ENCODE results near the gene NCBP2.

Gene NCBP2

GRCh38 chr3:196931828-196932587 is 10.3 kb downstream of the NCBP2 start:
- Histone ChIP-seq H3K27ac (ENCODE audit: low read length) (no peak overlapping the region), H3K4me3 (ENCODE audit: low read length) (no peak overlapping the region), H3K9me3 (ENCODE audit: insufficient read depth, low read depth, low read length) (no peaks in the 10 kb centered on the region), H3K36me3 (ENCODE audit: insufficient read depth, low read depth, low read length) (peaks cover 87% of the 10 kb centered on the region), H3K4me1 (ENCODE audit: insufficient read depth, low read length) (no peaks in the 10 kb centered on the region), H3K27me3 (ENCODE audit: insufficient read depth, low read length) (no peaks in the 10 kb centered on the region), H3K9ac (ENCODE audit: low read depth, low read length) (no peak overlapping the region)

GRCh38 chr3:196931157-196931556 is 11.2 kb downstream of the NCBP2 start:
- no peaks in the 10 kb centered on the region for H3K9me3 ChIP-seq (ENCODE audit: insufficient read depth, low read depth, low read length)
- H3K9ac ChIP-seq (ENCODE audit: low read depth, low read length): no peak overlapping the region
- H3K36me3 ChIP-seq (ENCODE audit: insufficient read depth, low read depth, low read length): peaks cover 78% of the 10 kb centered on the region
- no peaks in the 10 kb centered on the region for H3K4me1 ChIP-seq (ENCODE audit: insufficient read depth, low read length)
- no peaks in the 10 kb centered on the region for H3K27me3 ChIP-seq (ENCODE audit: insufficient read depth, low read length)
- no peak overlapping the region for H3K27ac ChIP-seq (ENCODE audit: low read length)
- H3K4me3 ChIP-seq (ENCODE audit: low read length): no peak overlapping the region

- H3K9me3 ChIP-seq (ENCODE audit: insufficient read depth, low read depth, low read length): no peaks in the 10 kb centered on the region
- H3K4me3 ChIP-seq (ENCODE audit: low read length): no peak overlapping the region
- no peak overlapping the region for H3K9ac ChIP-seq (ENCODE audit: low read depth, low read length)
- no peaks in the 10 kb centered on the region for H3K27me3 ChIP-seq (ENCODE audit: insufficient read depth, low read length)
- H3K27ac ChIP-seq (ENCODE audit: low read length): no peak overlapping the region
- peaks cover 45% of the 10 kb centered on the region for H3K36me3 ChIP-seq (ENCODE audit: insufficient read depth, low read depth, low read length)
- no peaks in the 10 kb centered on the region for H3K4me1 ChIP-seq (ENCODE audit: insufficient read depth, low read length)
These were observed 14.5 kb downstream of the NCBP2 start for GRCh38 chr3:196927571-196928453.

GRCh38 chr3:196920733-196921132 is 21.6 kb downstream of the NCBP2 start:
- Histone ChIP-seq H3K9me3 (ENCODE audit: insufficient read depth, low read depth, low read length) (no peaks in the 10 kb centered on the region), H3K4me3 (ENCODE audit: low read length) (no peak overlapping the region), H3K27me3 (ENCODE audit: insufficient read depth, low read length) (no peaks in the 10 kb centered on the region), H3K9ac (ENCODE audit: low read depth, low read length) (no peak overlapping the region), H3K36me3 (ENCODE audit: insufficient read depth, low read depth, low read length) (no peaks in the 10 kb centered on the region), H3K4me1 (ENCODE audit: insufficient read depth, low read length) (no peaks in the 10 kb centered on the region), H3K27ac (ENCODE audit: low read length) (no peak overlapping the region)

- Histone ChIP-seq H3K9ac (ENCODE audit: low read depth, low read length) (no peak overlapping the region), H3K27me3 (ENCODE audit: insufficient read depth, low read length) (no peaks in the 10 kb centered on the region), H3K27ac (ENCODE audit: low read length) (no peak overlapping the region), H3K9me3 (ENCODE audit: insufficient read depth, low read depth, low read length) (no peaks in the 10 kb centered on the region), H3K36me3 (ENCODE audit: insufficient read depth, low read depth, low read length) (peaks cover 9% of the 10 kb centered on the region; the same call in 1 of the 2 replicates), H3K4me3 (ENCODE audit: low read length) (no peak overlapping the region), H3K4me1 (ENCODE audit: insufficient read depth, low read length) (no peaks in the 10 kb centered on the region)
These were observed 23.4 kb downstream of the NCBP2 start for GRCh38 chr3:196918968-196919367.

- Histone ChIP-seq H3K4me1 (ENCODE audit: insufficient read depth, low read length) (no peaks in the 10 kb centered on the region), H3K27ac (ENCODE audit: low read length) (no peak overlapping the region), H3K27me3 (ENCODE audit: insufficient read depth, low read length) (no peaks in the 10 kb centered on the region), H3K9me3 (ENCODE audit: insufficient read depth, low read depth, low read length) (no peaks in the 10 kb centered on the region), H3K4me3 (ENCODE audit: low read length) (no peak overlapping the region), H3K36me3 (ENCODE audit: insufficient read depth, low read depth, low read length) (peaks cover 9% of the 10 kb centered on the region; the same call in 1 of the 2 replicates), H3K9ac (ENCODE audit: low read depth, low read length) (no peak overlapping the region)
These were observed 25.3 kb downstream of the NCBP2 start for GRCh38 chr3:196916995-196917394.

- Histone ChIP-seq H3K36me3 (ENCODE audit: insufficient read depth, low read depth, low read length) (peaks cover 9% of the 10 kb centered on the region; the same call in 1 of the 2 replicates), H3K9ac (ENCODE audit: low read depth, low read length) (no peak overlapping the region), H3K27ac (ENCODE audit: low read length) (no peak overlapping the region), H3K4me3 (ENCODE audit: low read length) (no peak overlapping the region), H3K4me1 (ENCODE audit: insufficient read depth, low read length) (no peaks in the 10 kb centered on the region), H3K27me3 (ENCODE audit: insufficient read depth, low read length) (no peaks in the 10 kb centered on the region), H3K9me3 (ENCODE audit: insufficient read depth, low read depth, low read length) (no peaks in the 10 kb centered on the region)
These were observed 26.1 kb downstream of the NCBP2 start for GRCh38 chr3:196916221-196916620.

GRCh38 chr3:196915375-196915774 is 27.0 kb downstream of the NCBP2 start:
- H3K4me3 ChIP-seq (ENCODE audit: low read length): no peak overlapping the region
- no peaks in the 10 kb centered on the region for H3K27me3 ChIP-seq (ENCODE audit: insufficient read depth, low read length)
- peaks cover 9% of the 10 kb centered on the region; the same call in 1 of the 2 replicates for H3K36me3 ChIP-seq (ENCODE audit: insufficient read depth, low read depth, low read length)
- H3K27ac ChIP-seq (ENCODE audit: low read length): no peak overlapping the region
- no peaks in the 10 kb centered on the region for H3K4me1 ChIP-seq (ENCODE audit: insufficient read depth, low read length)
- no peaks in the 10 kb centered on the region for H3K9me3 ChIP-seq (ENCODE audit: insufficient read depth, low read depth, low read length)
- H3K9ac ChIP-seq (ENCODE audit: low read depth, low read length): no peak overlapping the region

- Histone ChIP-seq H3K4me3 (ENCODE audit: low read length) (no peak overlapping the region), H3K9ac (ENCODE audit: low read depth, low read length) (no peak overlapping the region), H3K9me3 (ENCODE audit: insufficient read depth, low read depth, low read length) (no peaks in the 10 kb centered on the region), H3K27me3 (ENCODE audit: insufficient read depth, low read length) (no peaks in the 10 kb centered on the region), H3K27ac (ENCODE audit: low read length) (no peak overlapping the region), H3K36me3 (ENCODE audit: insufficient read depth, low read depth, low read length) (peaks cover 9% of the 10 kb centered on the region; the same call in 1 of the 2 replicates), H3K4me1 (ENCODE audit: insufficient read depth, low read length) (no peaks in the 10 kb centered on the region)
These were observed 27.5 kb downstream of the NCBP2 start for GRCh38 chr3:196914866-196915265.

GRCh38 chr3:196903740-196904139 is 38.6 kb downstream of the NCBP2 start:
- no peak overlapping the region for H3K27ac ChIP-seq (ENCODE audit: low read length)
- H3K9ac ChIP-seq (ENCODE audit: low read depth, low read length): no peak overlapping the region
- H3K4me1 ChIP-seq (ENCODE audit: insufficient read depth, low read length): no peaks in the 10 kb centered on the region
- no peaks in the 10 kb centered on the region for H3K27me3 ChIP-seq (ENCODE audit: insufficient read depth, low read length)
- H3K36me3 ChIP-seq (ENCODE audit: insufficient read depth, low read depth, low read length): peaks cover 74% of the 10 kb centered on the region
- no peak overlapping the region for H3K4me3 ChIP-seq (ENCODE audit: low read length)
- H3K9me3 ChIP-seq (ENCODE audit: insufficient read depth, low read depth, low read length): no peaks in the 10 kb centered on the region

- Histone ChIP-seq H3K9ac (ENCODE audit: low read depth, low read length) (no peak overlapping the region), H3K27me3 (ENCODE audit: insufficient read depth, low read length) (no peaks in the 10 kb centered on the region), H3K4me3 (ENCODE audit: low read length) (no peak overlapping the region), H3K36me3 (ENCODE audit: insufficient read depth, low read depth, low read length) (peaks cover 69% of the 10 kb centered on the region), H3K27ac (ENCODE audit: low read length) (no peak overlapping the region), H3K9me3 (ENCODE audit: insufficient read depth, low read depth, low read length) (0 out of 2 replicates have a peak, but pooled peaks cover 3% of the 10 kb centered on the region), H3K4me1 (ENCODE audit: insufficient read depth, low read length) (no peaks in the 10 kb centered on the region)
These were observed 40.0 kb downstream of the NCBP2 start for GRCh38 chr3:196902296-196902695.

Data from iPS-20b (cell line).